CD4-positive, alpha-beta T cell treated with Interleukin-1 beta for 1 hour (primary cell): ENCODE data around the gene VSTM5.

Experiments used
- DNase-seq, 2 donors: peaks; one replicate each; pipeline ENCODE4 v3.0.0-alpha.2; 2020 to 2022

The VSTM5 gene

GRCh38 chr11:93842034-93842433 is 8.4 kb downstream of the VSTM5 start:
- DNase-seq, result no peak

- no peak for DNase-seq
Measured at GRCh38 chr11:93841446-93841845, 9.0 kb downstream of the VSTM5 start.

GRCh38 chr11:93840981-93841380 is 9.4 kb downstream of the VSTM5 start:
- DNase-seq, result no peak

GRCh38 chr11:93840180-93840579 is 10.2 kb downstream of the VSTM5 start:
- DNase-seq, result no peak

GRCh38 chr11:93838967-93839366 is 11.5 kb downstream of the VSTM5 start:
- DNase-seq, result no peak

- DNase-seq, result no peak
Measured at GRCh38 chr11:93832780-93833179, 17.6 kb downstream of the VSTM5 start.

GRCh38 chr11:93831343-93832127 is 18.9 kb downstream of the VSTM5 start:
- DNase-seq, result no peak

GRCh38 chr11:93829598-93829997 is 20.8 kb downstream of the VSTM5 start:
- no peak for DNase-seq

GRCh38 chr11:93827363-93827762 is 23.1 kb downstream of the VSTM5 start:
- no peak for DNase-seq

GRCh38 chr11:93823210-93823609 is 27.2 kb downstream of the VSTM5 start:
- no peak for DNase-seq

GRCh38 chr11:93822359-93822758 is 28.1 kb downstream of the VSTM5 start:
- no peak for DNase-seq

- DNase-seq, result no peak
Measured at GRCh38 chr11:93821617-93822016, 28.8 kb downstream of the VSTM5 start.

- no peak for DNase-seq
Measured at GRCh38 chr11:93820847-93821246, 29.6 kb downstream of the VSTM5 start.

GRCh38 chr11:93819966-93820695 is 30.3 kb downstream of the VSTM5 start:
- DNase-seq, result no peak

- DNase-seq, result no peak
Measured at GRCh38 chr11:93817426-93818348, 32.7 kb downstream of the VSTM5 start.

- no peak for DNase-seq
Measured at GRCh38 chr11:93814966-93815633, 35.3 kb downstream of the VSTM5 start.

GRCh38 chr11:93813974-93814373 is 36.4 kb downstream of the VSTM5 start:
- DNase-seq, result no peak

GRCh38 chr11:93807980-93808379 is 42.4 kb downstream of the VSTM5 start:
- no peak for DNase-seq

- DNase-seq, result no peak
Measured at GRCh38 chr11:93804879-93805278, 45.5 kb downstream of the VSTM5 start.

GRCh38 chr11:93801366-93801765 is 49.1 kb downstream of the VSTM5 start:
- no peak for DNase-seq

GRCh38 chr11:93796441-93797231 is 53.8 kb downstream of the VSTM5 start:
- DNase-seq, result no peak

GRCh38 chr11:93791493-93791892 is 58.9 kb downstream of the VSTM5 start:
- DNase-seq, result no peak
